ENCODE data around the gene CAMKK1.

Gene CAMKK1

GRCh38 chr17:3919123-3919624, 26.3 kb upstream of the CAMKK1 start:
- Histone ChIP-seq H3K4me3 (IDR thresholded peaks at IDR 0.05; ENCODE audit: insufficient read depth, low read depth, low read length) (no peak overlapping the region), H2AFZ (ENCODE audit: low read depth) (no peak overlapping the region), H3K9ac (no peak overlapping the region), H3K27me3 (ENCODE audit: insufficient read depth, low read depth) (no peaks in the 10 kb centered on the region), H3K27ac (no peak overlapping the region), H3K4me2 (no peak overlapping the region), H4K20me1 (ENCODE audit: insufficient read depth) (no peaks in the 10 kb centered on the region), H3K36me3 (ENCODE audit: insufficient read depth) (no peaks in the 10 kb centered on the region), H3K79me2 (ENCODE audit: insufficient read depth, low read depth) (no peaks in the 10 kb centered on the region), H3K4me1 (ENCODE audit: low read depth, poor library complexity, severe bottlenecking) (peaks cover 4% of the 10 kb centered on the region)
- no peak for TF ChIP-seq CTCF (conservative IDR thresholded peaks at IDR 0.05; ENCODE audit: low read depth, low read length)

GRCh38 chr17:3918372-3919122, 25.7 kb upstream of the CAMKK1 start:
- Histone ChIP-seq H3K4me2 (no peak overlapping the region), H3K4me3 (IDR thresholded peaks at IDR 0.05; ENCODE audit: insufficient read depth, low read depth, low read length) (no peak overlapping the region), H3K4me1 (ENCODE audit: low read depth, poor library complexity, severe bottlenecking) (peaks cover 6% of the 10 kb centered on the region), H3K27ac (no peak overlapping the region), H2AFZ (ENCODE audit: low read depth) (no peak overlapping the region), H3K36me3 (ENCODE audit: insufficient read depth) (no peaks in the 10 kb centered on the region), H3K79me2 (ENCODE audit: insufficient read depth, low read depth) (no peaks in the 10 kb centered on the region), H3K27me3 (ENCODE audit: insufficient read depth, low read depth) (no peaks in the 10 kb centered on the region), H3K9ac (no peak overlapping the region), H4K20me1 (ENCODE audit: insufficient read depth) (no peaks in the 10 kb centered on the region)
- no peak for TF ChIP-seq CTCF (conservative IDR thresholded peaks at IDR 0.05; ENCODE audit: low read depth, low read length)

- no peak overlapping the region for H3K4me3 ChIP-seq (IDR thresholded peaks at IDR 0.05; ENCODE audit: insufficient read depth, low read depth, low read length)
- no peaks in the 10 kb centered on the region for H4K20me1 ChIP-seq (ENCODE audit: insufficient read depth)
- no peak overlapping the region for H3K27ac ChIP-seq
- no peak overlapping the region for H2AFZ ChIP-seq (ENCODE audit: low read depth)
- peaks cover 6% of the 10 kb centered on the region for H3K4me1 ChIP-seq (ENCODE audit: low read depth, poor library complexity, severe bottlenecking)
- no peak overlapping the region for H3K4me2 ChIP-seq
- H3K9ac ChIP-seq, result no peak overlapping the region
- TF ChIP-seq CTCF (conservative IDR thresholded peaks at IDR 0.05; ENCODE audit: low read depth, low read length), result no peak
- H3K27me3 ChIP-seq (ENCODE audit: insufficient read depth, low read depth), result no peaks in the 10 kb centered on the region
- no peaks in the 10 kb centered on the region for H3K79me2 ChIP-seq (ENCODE audit: insufficient read depth, low read depth)
- H3K36me3 ChIP-seq (ENCODE audit: insufficient read depth), result no peaks in the 10 kb centered on the region
Observed at GRCh38 chr17:3917391-3917931, 24.6 kb upstream of the CAMKK1 start.

GRCh38 chr17:3916825-3917224, 24.0 kb upstream of the CAMKK1 start:
- TF ChIP-seq CTCF (conservative IDR thresholded peaks at IDR 0.05; ENCODE audit: low read depth, low read length), result no peak
- Histone ChIP-seq H3K4me1 (ENCODE audit: low read depth, poor library complexity, severe bottlenecking) (peaks cover 6% of the 10 kb centered on the region), H3K4me2 (no peak overlapping the region), H4K20me1 (ENCODE audit: insufficient read depth) (no peaks in the 10 kb centered on the region), H3K27me3 (ENCODE audit: insufficient read depth, low read depth) (no peaks in the 10 kb centered on the region), H3K36me3 (ENCODE audit: insufficient read depth) (no peaks in the 10 kb centered on the region), H3K79me2 (ENCODE audit: insufficient read depth, low read depth) (no peaks in the 10 kb centered on the region), H3K4me3 (IDR thresholded peaks at IDR 0.05; ENCODE audit: insufficient read depth, low read depth, low read length) (no peak overlapping the region), H3K9ac (no peak overlapping the region), H2AFZ (ENCODE audit: low read depth) (no peak overlapping the region), H3K27ac (no peak overlapping the region)

Data from KMS-11 (cell line).